HG03097 (cell line): ENCODE measurements around the gene FN3KRP.

ENCODE experiments used
- ATAC-seq: cut with Tn5 transposase; IDR thresholded peaks from one replicate; pipeline ENCODE4 v1.9.1; 2021; ENCODE audit not compliant: unreplicated experiment, low FRiP score

FN3KRP gene

GRCh38 chr17:82686366-82687324 is 29.9 kb upstream of the FN3KRP start:
- ATAC-seq: no peak

GRCh38 chr17:82687375-82687861 is 29.1 kb upstream of the FN3KRP start:
- ATAC-seq: no peak

- no peak for ATAC-seq
These were observed 28.6 kb upstream of the FN3KRP start for GRCh38 chr17:82687871-82688270.

- ATAC-seq: no peak
These were observed 27.4 kb upstream of the FN3KRP start for GRCh38 chr17:82689077-82689476.

GRCh38 chr17:82690786-82691489 is 25.6 kb upstream of the FN3KRP start:
- no peak for ATAC-seq

GRCh38 chr17:82691714-82692113 is 24.8 kb upstream of the FN3KRP start:
- ATAC-seq: no peak

GRCh38 chr17:82692268-82692667 is 24.2 kb upstream of the FN3KRP start:
- no peak for ATAC-seq

GRCh38 chr17:82693168-82693867 is 23.2 kb upstream of the FN3KRP start:
- no peak for ATAC-seq

GRCh38 chr17:82694647-82695046 is 21.9 kb upstream of the FN3KRP start:
- ATAC-seq: no peak

GRCh38 chr17:82696259-82696658 is 20.2 kb upstream of the FN3KRP start:
- ATAC-seq: no peak

- no peak for ATAC-seq
These were observed 19.3 kb upstream of the FN3KRP start for GRCh38 chr17:82696916-82697807.

GRCh38 chr17:82697808-82698064 is 18.8 kb upstream of the FN3KRP start:
- ATAC-seq: no peak

- peak; percentile 95 for ATAC-seq
These were observed 18.2 kb upstream of the FN3KRP start, which contains the start of gene RAB40B for GRCh38 chr17:82698065-82698973. TSS of gene RAB40B (minus strand) at chr17:82698698. CDS start at chr17:82698596, 102 bp downstream.

GRCh38 chr17:82698974-82699442 is 17.5 kb upstream of the FN3KRP start:
- peak; percentile 26 for ATAC-seq

- no peak for ATAC-seq
These were observed 17.0 kb upstream of the FN3KRP start for GRCh38 chr17:82699551-82699950.

GRCh38 chr17:82702231-82702927 is 14.1 kb upstream of the FN3KRP start:
- no peak for ATAC-seq

- ATAC-seq: no peak
These were observed 13.3 kb upstream of the FN3KRP start for GRCh38 chr17:82703036-82703745.
